ENCODE measurements around the gene LY86.

Gene LY86

DNA sequence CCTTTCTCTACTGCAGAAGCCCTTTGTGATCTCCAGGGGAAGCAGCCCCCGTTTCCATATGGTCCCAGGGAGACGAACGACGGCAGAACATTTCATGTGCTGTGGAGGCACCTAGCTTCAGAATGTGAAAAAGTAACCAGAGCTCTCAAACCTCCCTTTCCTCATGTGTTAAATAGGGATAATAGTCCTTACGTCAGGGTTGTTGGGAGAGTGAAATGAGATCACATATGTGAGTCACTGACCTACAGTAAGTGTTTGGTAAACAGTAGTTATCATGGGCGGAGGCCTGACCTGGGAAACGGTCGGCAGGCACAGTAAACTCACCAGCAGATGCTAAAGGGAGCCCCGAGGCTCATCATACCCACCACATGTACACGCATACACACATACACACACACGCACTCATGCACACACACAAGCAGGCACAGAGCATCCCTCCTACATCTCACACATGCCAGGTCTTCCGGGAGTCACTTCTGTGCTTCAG lies 89.7 kb downstream of the LY86 start:
- DNase-seq (ENCODE audit: low read depth in 2 of 2), result peak; percentile 40 to 63
- TF ChIP-seq, protein P1, sequence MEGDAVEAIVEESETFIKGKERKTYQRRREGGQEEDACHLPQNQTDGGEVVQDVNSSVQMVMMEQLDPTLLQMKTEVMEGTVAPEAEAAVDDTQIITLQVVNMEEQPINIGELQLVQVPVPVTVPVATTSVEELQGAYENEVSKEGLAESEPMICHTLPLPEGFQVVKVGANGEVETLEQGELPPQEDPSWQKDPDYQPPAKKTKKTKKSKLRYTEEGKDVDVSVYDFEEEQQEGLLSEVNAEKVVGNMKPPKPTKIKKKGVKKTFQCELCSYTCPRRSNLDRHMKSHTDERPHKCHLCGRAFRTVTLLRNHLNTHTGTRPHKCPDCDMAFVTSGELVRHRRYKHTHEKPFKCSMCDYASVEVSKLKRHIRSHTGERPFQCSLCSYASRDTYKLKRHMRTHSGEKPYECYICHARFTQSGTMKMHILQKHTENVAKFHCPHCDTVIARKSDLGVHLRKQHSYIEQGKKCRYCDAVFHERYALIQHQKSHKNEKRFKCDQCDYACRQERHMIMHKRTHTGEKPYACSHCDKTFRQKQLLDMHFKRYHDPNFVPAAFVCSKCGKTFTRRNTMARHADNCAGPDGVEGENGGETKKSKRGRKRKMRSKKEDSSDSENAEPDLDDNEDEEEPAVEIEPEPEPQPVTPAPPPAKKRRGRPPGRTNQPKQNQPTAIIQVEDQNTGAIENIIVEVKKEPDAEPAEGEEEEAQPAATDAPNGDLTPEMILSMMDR (IDR thresholded peaks at IDR 0.05; ENCODE audit: low read depth, low read length), result no peak
- no peak overlapping the region for H3K4me3 ChIP-seq (replicated peaks in 1 of 2; ENCODE audit: low read depth in 2 of 2, low read length in 2 of 2)

DNA sequence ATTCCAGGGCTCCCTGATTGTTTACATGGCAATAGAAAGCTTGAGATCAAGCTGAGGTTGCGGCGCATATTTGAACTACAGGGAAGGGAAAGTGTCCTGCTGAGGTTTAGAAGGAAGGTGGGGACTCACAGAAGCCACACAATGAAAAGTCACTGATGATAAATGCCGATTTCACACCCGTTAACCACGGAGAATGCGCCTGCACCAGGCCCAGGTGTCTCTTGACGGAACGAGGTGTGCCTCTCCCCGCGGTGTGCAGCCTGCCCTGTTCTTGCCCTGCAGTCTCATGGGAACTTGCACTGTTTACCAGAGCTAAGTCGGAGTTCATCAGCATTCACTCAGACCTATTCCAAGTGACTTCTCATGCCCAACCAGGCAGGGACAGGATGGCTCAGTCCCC lies 90.3 kb downstream of the LY86 start:
- TF ChIP-seq, protein P1 (IDR thresholded peaks at IDR 0.05; ENCODE audit: low read depth, low read length), result no peak
- no peak overlapping the region for H3K4me3 ChIP-seq (replicated peaks in 1 of 2; ENCODE audit: low read depth in 2 of 2, low read length in 2 of 2)
- no peak for DNase-seq (ENCODE audit: low read depth in 2 of 2)

DNA sequence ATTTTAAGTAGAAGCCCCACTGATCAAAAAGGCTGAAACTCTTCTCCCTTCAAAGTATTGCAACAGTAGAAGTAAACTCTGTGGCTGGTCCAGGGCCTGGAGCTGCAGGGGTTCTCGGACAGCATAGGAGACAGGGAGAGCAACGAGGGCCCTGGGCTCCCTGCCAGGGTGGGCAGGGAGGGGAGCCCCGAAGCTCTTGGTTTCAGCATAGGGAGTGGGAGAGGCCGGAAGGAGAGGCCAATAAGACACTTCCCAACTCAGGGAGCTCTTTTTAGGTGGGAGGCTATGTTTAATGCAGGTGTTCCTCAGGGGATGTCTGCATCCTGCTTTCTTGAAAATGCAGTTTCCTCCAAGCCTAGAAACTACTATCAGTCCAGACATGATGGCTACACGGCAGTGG lies 91.1 kb downstream of the LY86 start:
- TF ChIP-seq, protein P1 (IDR thresholded peaks at IDR 0.05; ENCODE audit: low read depth, low read length), result no peak
- H3K4me3 ChIP-seq (replicated peaks in 1 of 2; ENCODE audit: low read depth in 2 of 2, low read length in 2 of 2), result no peak overlapping the region
- no peak for DNase-seq (ENCODE audit: low read depth in 2 of 2)

DNA sequence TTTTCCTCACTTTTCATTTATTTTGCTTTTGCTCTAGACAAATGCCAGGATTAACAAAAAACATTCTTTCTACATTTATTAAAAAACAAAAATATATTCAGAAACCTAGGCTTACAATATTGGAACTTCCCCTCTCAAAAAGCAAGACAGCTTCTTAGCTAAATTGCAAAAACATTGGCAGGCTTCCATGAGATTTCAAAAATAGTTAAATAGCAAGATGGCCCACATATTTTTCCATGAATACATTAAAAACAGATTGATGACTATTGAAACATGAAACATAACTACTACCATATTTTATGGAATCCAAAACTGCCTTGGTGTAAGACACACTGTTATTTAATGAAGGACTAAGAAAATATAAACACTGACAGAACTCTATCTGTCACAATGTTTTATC lies 92.0 kb downstream of the LY86 start:
- H3K4me3 ChIP-seq (replicated peaks in 1 of 2; ENCODE audit: low read depth in 2 of 2, low read length in 2 of 2), result no peak overlapping the region
- TF ChIP-seq, protein P1 (IDR thresholded peaks at IDR 0.05; ENCODE audit: low read depth, low read length), result no peak
- no peak for DNase-seq (ENCODE audit: low read depth in 2 of 2)

DNA sequence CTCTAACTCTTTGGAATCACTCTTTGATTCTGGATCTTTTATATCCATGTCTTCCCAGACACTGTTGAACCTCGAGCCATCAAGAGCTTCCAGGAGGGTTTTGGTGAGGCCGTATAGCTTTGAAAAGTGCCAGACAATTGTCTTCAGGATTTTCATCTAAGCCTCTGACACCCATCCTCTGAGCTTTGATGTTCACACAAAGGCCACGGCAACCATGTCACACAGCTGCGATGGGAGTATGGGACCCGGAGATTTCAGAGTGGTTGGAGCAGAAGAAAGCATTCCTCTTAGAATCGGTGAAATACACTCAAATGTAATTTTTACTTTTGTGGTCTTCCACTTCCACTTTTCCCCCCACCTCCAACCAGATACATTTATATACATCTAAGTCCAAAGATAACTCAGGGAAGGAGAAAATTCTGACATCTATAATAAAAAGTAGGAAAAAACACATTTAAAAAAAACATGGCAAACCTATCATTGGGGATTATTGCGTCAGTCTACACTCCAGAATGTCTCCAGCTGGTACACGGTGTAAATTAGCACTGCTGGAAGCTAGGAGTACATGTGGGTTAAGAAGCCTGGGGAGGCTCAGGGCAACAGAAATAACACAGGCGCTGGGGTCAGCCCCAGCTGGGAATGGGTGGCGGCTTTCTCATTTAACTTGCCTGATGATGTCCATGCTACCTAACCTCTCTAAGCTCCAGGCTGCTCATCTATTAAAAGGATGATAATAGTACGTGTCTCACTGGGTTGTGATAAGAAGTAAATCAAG lies 92.7 kb downstream of the LY86 start:
- no peak overlapping the region for H3K4me3 ChIP-seq (replicated peaks in 1 of 2; ENCODE audit: low read depth in 2 of 2, low read length in 2 of 2)
- TF ChIP-seq, protein P1 (IDR thresholded peaks at IDR 0.05; ENCODE audit: low read depth, low read length), result no peak
- no peak for DNase-seq (ENCODE audit: low read depth in 2 of 2)

DNA sequence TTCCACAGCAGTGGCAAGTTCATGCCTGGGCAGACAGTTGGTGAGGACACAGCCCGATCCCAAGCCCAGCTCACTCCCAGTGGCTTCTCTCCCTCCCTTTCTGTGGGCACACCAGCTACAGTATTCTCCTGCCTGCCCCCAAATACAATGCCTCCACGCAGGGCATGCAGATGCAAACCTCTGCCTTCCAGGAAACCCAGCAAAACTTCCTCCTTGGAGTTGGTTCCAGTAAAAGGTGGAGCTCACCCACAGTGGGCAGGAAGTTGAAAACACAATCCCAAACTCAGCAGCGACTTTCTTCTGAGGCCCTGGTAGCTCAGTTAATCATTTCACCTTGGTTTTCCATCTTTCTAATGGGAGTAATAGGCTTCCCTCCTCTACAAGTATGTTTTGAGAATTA lies 93.7 kb downstream of the LY86 start:
- TF ChIP-seq, protein P1 (IDR thresholded peaks at IDR 0.05; ENCODE audit: low read depth, low read length), result no peak
- no peak for DNase-seq (ENCODE audit: low read depth in 2 of 2)
- no peak overlapping the region for H3K4me3 ChIP-seq (replicated peaks in 1 of 2; ENCODE audit: low read depth in 2 of 2, low read length in 2 of 2)

Data from cardiac fibroblast (primary cell).